Activated naive CD4-positive, alpha-beta T cell treated with anti-CD3 and anti-CD28 coated beads, Interleukin-2, amount 50 U/mL, for 24 hours (primary cell): ENCODE measurements around the gene ZDHHC23.

Source experiments
- H3K27ac Mint-ChIP-seq: one replicate; pipeline ENCODE4 v1.8.0; 2021; ENCODE audit warnings: mild to moderate bottlenecking, mixed read lengths
- H3K27me3 Mint-ChIP-seq: one replicate; pipeline ENCODE4 v1.8.0; 2021; ENCODE audit warnings: mixed read lengths
- H3K36me3 Mint-ChIP-seq: one replicate; pipeline ENCODE4 v1.8.0; 2021; ENCODE audit warnings: mixed read lengths
- H3K4me1 Mint-ChIP-seq: one replicate; pipeline ENCODE4 v1.8.0; 2021; ENCODE audit warnings: mixed read lengths
- H3K4me3 Mint-ChIP-seq: one replicate; pipeline ENCODE4 v1.8.0; 2021; ENCODE audit warnings: mild to moderate bottlenecking, mixed read lengths
- H3K9me3 Mint-ChIP-seq: one replicate; pipeline ENCODE4 v1.8.0; 2021; ENCODE audit warnings: mixed read lengths

Gene ZDHHC23

GRCh38 chr3:113947372-113948014 is at the start of gene ZDHHC23:
Gene ZDHHC23 (plus strand): TSS chr3:113948013. CDS start chr3:113948803, 790 bp downstream.
- Mint-ChIP-seq H3K9me3 (no peaks in the 10 kb centered on the region), H3K27ac (peak within 1 kb of the TSS; percentile 79), H3K4me3 (peak within 1 kb of the TSS; percentile 88), H3K36me3 (no peaks in the 10 kb centered on the region), H3K27me3 (peaks cover 6% of the 10 kb centered on the region), H3K4me1 (peaks cover 9% of the 10 kb centered on the region)

GRCh38 chr3:113898892-113899291 is 48.9 kb upstream of the ZDHHC23 start:
- H3K9me3 Mint-ChIP-seq = no peaks in the 10 kb centered on the region
- no peaks in the 10 kb centered on the region for H3K36me3 Mint-ChIP-seq
- peaks cover 8% of the 10 kb centered on the region for H3K4me1 Mint-ChIP-seq
- H3K27ac Mint-ChIP-seq = no peak overlapping the region
- H3K27me3 Mint-ChIP-seq = peaks cover under 1% of the 10 kb centered on the region
- no peak overlapping the region for H3K4me3 Mint-ChIP-seq

GRCh38 chr3:113906568-113907140 is 41.2 kb upstream of the ZDHHC23 start:
- H3K4me1 Mint-ChIP-seq = no peaks in the 10 kb centered on the region
- no peak overlapping the region for H3K4me3 Mint-ChIP-seq
- peaks cover 2% of the 10 kb centered on the region for H3K27me3 Mint-ChIP-seq
- H3K36me3 Mint-ChIP-seq = no peaks in the 10 kb centered on the region
- no peak overlapping the region for H3K27ac Mint-ChIP-seq
- H3K9me3 Mint-ChIP-seq = no peaks in the 10 kb centered on the region

GRCh38 chr3:113908133-113908532 is 39.7 kb upstream of the ZDHHC23 start:
- Mint-ChIP-seq H3K4me1 (no peaks in the 10 kb centered on the region), H3K36me3 (no peaks in the 10 kb centered on the region), H3K9me3 (no peaks in the 10 kb centered on the region)

GRCh38 chr3:113910966-113911365 is 36.8 kb upstream of the ZDHHC23 start:
- H3K36me3 Mint-ChIP-seq = no peaks in the 10 kb centered on the region
- no peak overlapping the region for H3K27ac Mint-ChIP-seq
- no peaks in the 10 kb centered on the region for H3K27me3 Mint-ChIP-seq
- H3K9me3 Mint-ChIP-seq = no peaks in the 10 kb centered on the region
- H3K4me3 Mint-ChIP-seq = no peak overlapping the region
- H3K4me1 Mint-ChIP-seq = no peaks in the 10 kb centered on the region

More at GRCh38 chr3:113908133-113908532, 39.7 kb upstream of the ZDHHC23 start:
- Mint-ChIP-seq H3K27me3 (peaks cover 2% of the 10 kb centered on the region), H3K4me3 (no peak overlapping the region), H3K27ac (no peak overlapping the region)

- H3K4me3 Mint-ChIP-seq = peak overlapping the region; percentile 43
- no peaks in the 10 kb centered on the region for H3K9me3 Mint-ChIP-seq
- no peaks in the 10 kb centered on the region for H3K4me1 Mint-ChIP-seq
- H3K27me3 Mint-ChIP-seq = no peaks in the 10 kb centered on the region
- H3K27ac Mint-ChIP-seq = peak overlapping the region; percentile 5
- no peaks in the 10 kb centered on the region for H3K36me3 Mint-ChIP-seq
These were observed 35.1 kb upstream of the ZDHHC23 start for GRCh38 chr3:113912552-113913236.

- H3K36me3 Mint-ChIP-seq = no peaks in the 10 kb centered on the region
- H3K27me3 Mint-ChIP-seq = no peaks in the 10 kb centered on the region
- no peak overlapping the region for H3K4me3 Mint-ChIP-seq
- H3K4me1 Mint-ChIP-seq = no peaks in the 10 kb centered on the region
- no peaks in the 10 kb centered on the region for H3K9me3 Mint-ChIP-seq
- H3K27ac Mint-ChIP-seq = no peak overlapping the region
These were observed 33.2 kb upstream of the ZDHHC23 start for GRCh38 chr3:113914646-113915045.

GRCh38 chr3:113927556-113927955 is 20.3 kb upstream of the ZDHHC23 start:
- no peaks in the 10 kb centered on the region for H3K4me1 Mint-ChIP-seq
- peaks cover 16% of the 10 kb centered on the region for H3K9me3 Mint-ChIP-seq
- H3K27me3 Mint-ChIP-seq = peaks cover 21% of the 10 kb centered on the region
- H3K36me3 Mint-ChIP-seq = peaks cover 7% of the 10 kb centered on the region
- no peak overlapping the region for H3K27ac Mint-ChIP-seq
- H3K4me3 Mint-ChIP-seq = no peak overlapping the region

GRCh38 chr3:113946831-113947230 is 982 bp upstream of the ZDHHC23 start:
- no peak overlapping the region for H3K27ac Mint-ChIP-seq
- no peaks in the 10 kb centered on the region for H3K36me3 Mint-ChIP-seq
- H3K4me3 Mint-ChIP-seq = peak overlapping the region; percentile 88
- H3K4me1 Mint-ChIP-seq = peaks cover 9% of the 10 kb centered on the region
- H3K9me3 Mint-ChIP-seq = no peaks in the 10 kb centered on the region
- peaks cover 6% of the 10 kb centered on the region for H3K27me3 Mint-ChIP-seq

GRCh38 chr3:113948015-113948917 is 453 bp downstream of the ZDHHC23 start:
- Mint-ChIP-seq H3K36me3 (no peaks in the 10 kb centered on the region), H3K27me3 (peaks cover 6% of the 10 kb centered on the region), H3K9me3 (no peaks in the 10 kb centered on the region), H3K4me1 (peaks cover 11% of the 10 kb centered on the region), H3K27ac (no peak overlapping the region), H3K4me3 (peak overlapping the region; percentile 60)

- Mint-ChIP-seq H3K9me3 (no peaks in the 10 kb centered on the region), H3K27ac (no peak overlapping the region), H3K4me3 (no peak overlapping the region), H3K36me3 (no peaks in the 10 kb centered on the region), H3K27me3 (peaks cover 3% of the 10 kb centered on the region), H3K4me1 (peaks cover 15% of the 10 kb centered on the region)
These were observed 5.1 kb downstream of the ZDHHC23 start for GRCh38 chr3:113952921-113953320.

- Mint-ChIP-seq H3K9me3 (no peaks in the 10 kb centered on the region), H3K27me3 (peaks cover 3% of the 10 kb centered on the region), H3K4me3 (no peak overlapping the region), H3K36me3 (peaks cover 2% of the 10 kb centered on the region), H3K4me1 (peaks cover 13% of the 10 kb centered on the region), H3K27ac (no peak overlapping the region)
These were observed 5.9 kb downstream of the ZDHHC23 start for GRCh38 chr3:113953677-113954076.

- peaks cover 2% of the 10 kb centered on the region for H3K36me3 Mint-ChIP-seq
- no peak overlapping the region for H3K27ac Mint-ChIP-seq
- H3K27me3 Mint-ChIP-seq = peaks cover 3% of the 10 kb centered on the region
- H3K9me3 Mint-ChIP-seq = no peaks in the 10 kb centered on the region
- peaks cover 10% of the 10 kb centered on the region for H3K4me1 Mint-ChIP-seq
- H3K4me3 Mint-ChIP-seq = no peak overlapping the region
These were observed 6.4 kb downstream of the ZDHHC23 start for GRCh38 chr3:113954091-113954685.

GRCh38 chr3:113963879-113964278 is 16.1 kb downstream of the ZDHHC23 start:
- no peaks in the 10 kb centered on the region for H3K4me1 Mint-ChIP-seq

GRCh38 chr3:113966172-113966571 is 18.4 kb downstream of the ZDHHC23 start:
- no peak overlapping the region for H3K4me3 Mint-ChIP-seq

More at GRCh38 chr3:113963879-113964278, 16.1 kb downstream of the ZDHHC23 start:
- Mint-ChIP-seq H3K27me3 (no peaks in the 10 kb centered on the region), H3K27ac (no peak overlapping the region), H3K36me3 (no peaks in the 10 kb centered on the region), H3K9me3 (no peaks in the 10 kb centered on the region), H3K4me3 (no peak overlapping the region)

More at GRCh38 chr3:113966172-113966571, 18.4 kb downstream of the ZDHHC23 start:
- Mint-ChIP-seq H3K27ac (no peak overlapping the region), H3K36me3 (no peaks in the 10 kb centered on the region), H3K9me3 (no peaks in the 10 kb centered on the region), H3K27me3 (no peaks in the 10 kb centered on the region), H3K4me1 (no peaks in the 10 kb centered on the region)
